GM20000 (cell line): Measurements from ENCODE around the gene ACSM4.
A peak's percentile ranks its signal among the peaks of the same experiment; 100 is the strongest.

Experiments used
- DNase-seq: peaks from one replicate; pipeline ENCODE4 v3.0.0; 2012; ENCODE audit warnings: low spot score
- TF ChIP-seq, protein P1 (sequence below): IDR thresholded peaks from 2 replicates; pipeline ENCODE4 v1.5.1; 2012; ENCODE audit warnings: mild to moderate bottlenecking, control low read depth; ENCODE audit errors: extremely low read depth, missing control alignments

The ACSM4 gene

GRCh38 chr12:7361265-7361664, 57.4 kb downstream of the ACSM4 start:
- no peak for DNase-seq
- TF ChIP-seq, protein P1, sequence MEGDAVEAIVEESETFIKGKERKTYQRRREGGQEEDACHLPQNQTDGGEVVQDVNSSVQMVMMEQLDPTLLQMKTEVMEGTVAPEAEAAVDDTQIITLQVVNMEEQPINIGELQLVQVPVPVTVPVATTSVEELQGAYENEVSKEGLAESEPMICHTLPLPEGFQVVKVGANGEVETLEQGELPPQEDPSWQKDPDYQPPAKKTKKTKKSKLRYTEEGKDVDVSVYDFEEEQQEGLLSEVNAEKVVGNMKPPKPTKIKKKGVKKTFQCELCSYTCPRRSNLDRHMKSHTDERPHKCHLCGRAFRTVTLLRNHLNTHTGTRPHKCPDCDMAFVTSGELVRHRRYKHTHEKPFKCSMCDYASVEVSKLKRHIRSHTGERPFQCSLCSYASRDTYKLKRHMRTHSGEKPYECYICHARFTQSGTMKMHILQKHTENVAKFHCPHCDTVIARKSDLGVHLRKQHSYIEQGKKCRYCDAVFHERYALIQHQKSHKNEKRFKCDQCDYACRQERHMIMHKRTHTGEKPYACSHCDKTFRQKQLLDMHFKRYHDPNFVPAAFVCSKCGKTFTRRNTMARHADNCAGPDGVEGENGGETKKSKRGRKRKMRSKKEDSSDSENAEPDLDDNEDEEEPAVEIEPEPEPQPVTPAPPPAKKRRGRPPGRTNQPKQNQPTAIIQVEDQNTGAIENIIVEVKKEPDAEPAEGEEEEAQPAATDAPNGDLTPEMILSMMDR = no peak

DNA sequence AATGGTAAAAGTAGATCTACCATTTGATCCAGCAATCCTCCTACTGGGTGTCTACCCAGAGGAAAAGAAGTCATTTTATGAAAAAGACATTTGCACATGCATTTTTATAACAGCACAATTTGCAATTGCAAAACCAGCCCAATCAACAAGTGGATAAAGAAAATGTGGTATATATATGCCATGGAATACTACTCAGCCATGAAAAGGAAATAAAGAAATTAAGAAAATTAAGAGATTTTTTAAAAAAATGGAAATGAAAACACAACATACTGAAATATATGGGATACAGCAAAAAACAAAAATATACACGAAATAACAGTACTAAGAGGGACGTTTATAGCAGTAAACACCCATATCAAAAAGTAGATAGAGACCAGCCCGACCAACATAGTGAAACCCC, 58.9 kb downstream of the ACSM4 start:
- DNase-seq = no peak
- TF ChIP-seq, protein P1 = no peak

DNA sequence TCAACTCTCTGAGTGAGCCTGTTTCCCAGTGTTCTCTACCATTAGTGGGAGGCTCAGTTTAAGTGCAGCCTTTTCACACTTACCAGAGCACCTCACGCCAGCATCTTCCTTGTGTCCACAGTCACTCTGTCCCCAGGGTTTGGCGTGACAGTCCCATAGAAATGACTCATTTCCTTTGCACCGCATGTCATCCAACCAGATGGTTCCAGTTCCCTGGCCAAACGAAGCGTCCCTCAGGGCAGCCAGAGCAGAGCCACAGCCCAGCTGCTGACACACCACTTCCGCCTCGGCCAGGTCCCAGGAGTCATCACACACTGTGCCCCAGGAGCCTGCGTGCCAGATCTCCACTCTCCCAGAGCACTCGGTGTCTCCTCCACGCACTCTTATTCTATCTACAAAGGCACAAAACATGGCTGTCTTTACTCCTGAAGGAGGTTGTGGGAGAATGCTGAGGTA, 65.4 kb downstream of the ACSM4 start:
- TF ChIP-seq, protein P1 = no peak
- DNase-seq = no peak

DNA sequence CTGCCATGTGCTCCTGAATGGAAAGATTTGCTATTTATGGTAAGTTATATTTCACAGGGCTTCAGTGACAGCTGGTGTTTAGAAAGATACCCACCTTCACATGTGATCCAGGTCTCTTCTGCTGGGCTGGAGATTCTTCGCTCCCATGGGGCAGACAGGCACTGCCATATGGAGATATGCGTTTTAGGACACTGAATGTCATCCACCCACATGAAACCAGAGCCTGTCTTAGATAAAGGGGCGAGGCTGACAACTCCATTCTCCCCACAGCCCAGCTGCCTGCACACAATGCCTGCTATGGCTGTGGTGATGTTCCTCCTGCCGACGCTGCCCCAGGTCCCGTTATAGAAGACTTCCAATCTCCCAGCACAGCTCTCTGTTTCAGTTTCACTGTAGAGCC, 69.4 kb downstream of the ACSM4 start:
- TF ChIP-seq, protein P1 = no peak
- no peak for DNase-seq

DNA sequence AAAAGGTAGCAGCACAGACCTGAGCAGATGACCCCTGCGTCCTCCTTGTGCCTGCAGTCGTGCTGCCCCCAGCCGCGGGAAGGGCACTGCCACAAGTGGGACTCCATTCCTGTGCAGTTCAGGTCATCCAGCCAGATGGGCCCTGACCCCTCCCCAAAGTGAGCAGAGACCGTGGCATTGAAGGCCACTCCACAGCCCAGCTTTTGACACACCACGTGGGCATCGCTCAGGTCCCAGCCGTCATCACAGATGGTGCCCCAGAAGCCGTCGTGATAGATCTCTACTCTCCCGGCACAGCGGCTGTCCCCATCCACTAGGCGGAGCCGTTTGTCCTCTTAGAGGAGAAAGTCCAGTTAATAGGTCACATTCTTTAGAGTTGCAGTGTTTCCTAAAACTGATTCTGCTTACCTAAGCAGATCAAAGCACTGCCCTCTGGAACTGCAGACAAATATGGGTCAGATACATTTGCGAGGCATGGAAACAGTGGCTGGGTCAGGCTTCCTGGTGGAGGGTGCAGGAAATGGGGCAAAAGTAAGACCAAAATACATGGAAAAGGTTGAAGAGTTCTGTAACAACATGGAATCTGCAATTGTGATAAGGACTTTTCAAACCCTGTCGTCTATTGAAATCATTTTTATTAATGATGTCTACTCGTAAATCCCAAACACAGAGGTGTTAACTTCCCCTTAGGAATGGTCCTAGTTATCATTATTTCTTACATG, 70.7 kb downstream of the ACSM4 start:
- peak; percentile 21 for DNase-seq

DNA sequence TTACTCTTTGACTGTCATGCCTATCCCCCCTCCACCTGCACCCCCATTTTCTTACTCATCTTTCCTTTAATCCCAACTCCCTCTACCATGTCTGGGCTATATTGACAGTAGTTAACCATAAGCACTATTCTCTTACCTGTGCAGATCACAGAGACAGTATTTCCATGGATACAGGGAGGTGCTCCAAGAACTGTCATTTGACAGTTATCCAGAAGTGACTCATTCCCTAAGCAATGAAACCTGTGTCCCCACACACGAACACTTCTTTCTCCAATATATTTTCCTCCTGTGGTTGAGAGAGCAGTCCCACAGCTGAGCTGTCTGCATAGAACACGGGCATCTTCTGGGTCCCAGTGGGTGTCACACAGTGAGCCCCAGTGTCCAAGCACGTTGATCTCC, 71.3 kb downstream of the ACSM4 start:
- DNase-seq = no peak
- TF ChIP-seq, protein P1 = no peak

More for the DNA sequence above, 70.7 kb downstream of the ACSM4 start:
- TF ChIP-seq, protein P1 = peak; percentile 11

- TF ChIP-seq, protein P1 = no peak
- no peak for DNase-seq
Observed at GRCh38 chr12:7376196-7376595, 72.3 kb downstream of the ACSM4 start.
